Peyer's patch (tissue), 4 donors: Measurements from ENCODE around the gene RPL5. TPM values are rescaled to one million over a fixed set of nuclear protein-coding genes. Genes with fewer than 3 reads are reported as not detected.

Experiments
- DNase-seq, 3 donors: peaks; one replicate each; pipeline ENCODE4 v3.0.0-alpha.2; 2017 to 2019
- H3K27ac ChIP-seq, 4 donors: fragments of 200-600 bp; sonication (generic); one replicate each; pipeline ENCODE4 v1.5.1; 2016 to 2019
- H3K27me3 ChIP-seq, 2 donors: fragments of 200-600 bp; sonication (generic); one replicate each; pipeline ENCODE4 v1.5.1; 2019
- H3K36me3 ChIP-seq, 3 donors: fragments of 200-600 bp; sonication (generic); one replicate each; pipeline ENCODE4 v1.5.1; 2016 to 2019
- H3K4me1 ChIP-seq, 4 donors: fragments of 200-600 bp; sonication (generic); one replicate each; pipeline ENCODE4 v1.5.1; 2016 to 2019
- H3K4me3 ChIP-seq, 4 donors: fragments of 200-600 bp; sonication (generic); 1 replicate in 3 of 4; 2 replicates in 1 of 4; pipeline ENCODE4 v1.5.1; 2016 to 2019; ENCODE audit warnings: mild to moderate bottlenecking in 1 of 4
- H3K9me3 ChIP-seq, 4 donors: fragments of 200-600 bp; sonication (generic); one replicate each; pipeline ENCODE4 v1.5.1; 2016 to 2019; ENCODE audit warnings: mild to moderate bottlenecking in 1 of 4
- CTCF ChIP-seq, 6 experiments: fragments of 450-650 bp in 4 of 6; fragments of 200-600 bp in 2 of 6; sonication (generic) in 1 of 6; IDR thresholded peaks; one replicate each; pipeline ENCODE4 v1.5.1; 2017 to 2019; ENCODE audit warnings: antibody characterized with exemption in 6 of 6, mild to moderate bottlenecking in 3 of 6, moderate library complexity in 1 of 6
- POLR2A ChIP-seq, 2 donors: fragments of 450-650 bp; IDR thresholded peaks; one replicate each; pipeline ENCODE4 v1.5.1; 2017; ENCODE audit warnings: antibody characterized with exemption in 2 of 2, mild to moderate bottlenecking in 2 of 2, moderate library complexity in 2 of 2
- total RNA-seq, 4 donors: library from RNA; depleted of rRNA; stranded (reverse); fragments of >200 nt; gene quantifications; one replicate each; pipeline ENCODE4 v1.1.0, GENCODE V29; 2016

Gene RPL5
- total RNA-seq, 4 donors from 2014 or later: 530 to 1,560 (median 801) TPM

DNA sequence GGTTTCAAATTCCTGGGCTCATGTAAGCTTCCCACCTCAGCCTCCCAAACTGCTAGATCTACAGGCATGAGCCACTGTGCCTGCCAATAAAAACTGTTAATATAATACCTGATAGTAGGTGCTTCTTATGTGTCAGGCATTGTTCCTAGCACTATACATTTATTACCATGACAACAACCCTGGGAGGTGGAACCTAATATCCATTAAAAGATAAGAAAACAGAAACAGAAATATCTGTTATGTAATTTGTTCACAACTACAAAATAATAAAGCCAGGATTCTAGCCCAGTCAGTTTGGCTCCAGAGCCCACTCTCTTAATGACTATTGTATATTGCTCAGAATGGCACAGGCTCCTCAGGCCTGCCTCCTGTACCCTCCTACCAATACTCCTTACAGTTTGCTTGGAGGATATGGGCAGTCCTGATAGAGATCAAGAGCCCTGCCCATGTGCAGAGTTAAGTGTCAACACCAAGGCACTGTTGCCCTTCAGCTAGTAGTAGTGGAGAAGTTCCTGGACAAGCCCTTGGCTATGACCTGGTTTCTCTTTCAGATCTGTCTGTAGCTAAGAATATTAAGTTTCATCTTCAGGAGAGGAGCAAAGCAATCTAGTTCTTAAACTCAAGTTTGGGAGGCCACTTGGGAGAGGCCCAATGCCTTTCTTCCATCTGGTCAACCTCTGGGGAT lies 22.4 kb downstream of the RPL5 start:
- Histone ChIP-seq H3K4me3 (no peak overlapping the region), H3K36me3 (peaks cover 0 to 5% (median 0%) of the 10 kb centered on the region in 3 donors), H3K27me3 (no peaks in the 10 kb centered on the region), H3K4me1 (peaks cover 0 to 7% (median 0%) of the 10 kb centered on the region in 4 donors), H3K27ac (peak overlapping the region in 2 of 4 donors; percentile 60 to 79), H3K9me3 (no peaks in the 10 kb centered on the region)
- TF ChIP-seq CTCF (IDR thresholded peaks at IDR 0.05) (peak in 1 of 6 experiments; percentile 23), POLR2A (IDR thresholded peaks at IDR 0.05) (no peak)
- DNase-seq: peak in 2 of 3 donors; percentile 52 to 62

- H3K4me1 ChIP-seq: peaks cover 0 to 7% (median 0%) of the 10 kb centered on the region in 4 donors
- H3K9me3 ChIP-seq: no peaks in the 10 kb centered on the region
- TF ChIP-seq CTCF (IDR thresholded peaks at IDR 0.05) (no peak), POLR2A (IDR thresholded peaks at IDR 0.05) (no peak)
- H3K27me3 ChIP-seq: no peaks in the 10 kb centered on the region
- H3K27ac ChIP-seq: no peak overlapping the region
- H3K36me3 ChIP-seq: no peaks in the 10 kb centered on the region
- no peak for DNase-seq
- no peak overlapping the region for H3K4me3 ChIP-seq
These were observed 23.4 kb downstream of the RPL5 start for GRCh38 chr1:92855236-92855635.

DNA sequence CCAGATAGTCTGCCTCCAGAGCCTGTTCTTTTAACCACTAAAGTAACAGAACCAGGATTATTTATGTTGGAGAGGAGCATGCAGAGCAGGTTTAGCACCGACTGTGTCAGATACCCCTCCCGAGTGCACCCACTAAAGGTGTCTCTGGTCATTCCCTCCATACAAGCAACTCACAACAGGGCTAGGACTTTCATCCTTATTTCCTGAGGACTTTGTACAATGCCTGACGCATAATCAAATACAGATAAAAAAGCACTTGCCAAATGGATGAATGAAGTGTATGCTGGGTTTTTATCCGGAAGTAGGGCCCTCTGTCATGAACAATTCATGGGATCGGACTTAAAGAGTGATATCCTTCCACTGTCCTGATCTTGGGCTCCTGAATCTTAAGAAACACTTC lies 26.0 kb downstream of the RPL5 start:
- H3K9me3 ChIP-seq: no peaks in the 10 kb centered on the region
- no peaks in the 10 kb centered on the region for H3K27me3 ChIP-seq
- TF ChIP-seq CTCF (IDR thresholded peaks at IDR 0.05): no peak
- no peak overlapping the region for H3K4me3 ChIP-seq
- H3K36me3 ChIP-seq: no peaks in the 10 kb centered on the region
- peak overlapping the region in 2 of 4 donors; percentile 67 to 75 for H3K27ac ChIP-seq
- DNase-seq: no peak
- peaks cover 0 to 7% (median 0%) of the 10 kb centered on the region in 4 donors for H3K4me1 ChIP-seq

- Histone ChIP-seq H3K27me3 (no peaks in the 10 kb centered on the region), H3K27ac (peak overlapping the region in 1 of 4 donors; percentile 67), H3K4me1 (peaks cover 0 to 7% (median 0%) of the 10 kb centered on the region in 4 donors), H3K4me3 (peak overlapping the region in 3 of 4 donors; percentile 4 to 24 (median 13)), H3K36me3 (no peaks in the 10 kb centered on the region), H3K9me3 (no peaks in the 10 kb centered on the region)
- TF ChIP-seq CTCF (IDR thresholded peaks at IDR 0.05) (peak; percentile 90 to 100 (median 100)), POLR2A (IDR thresholded peaks at IDR 0.05) (no peak)
- DNase-seq: peak in 2 of 3 donors; percentile 70 to 78
These were observed 26.9 kb downstream of the RPL5 start for GRCh38 chr1:92858564-92859399.

DNA sequence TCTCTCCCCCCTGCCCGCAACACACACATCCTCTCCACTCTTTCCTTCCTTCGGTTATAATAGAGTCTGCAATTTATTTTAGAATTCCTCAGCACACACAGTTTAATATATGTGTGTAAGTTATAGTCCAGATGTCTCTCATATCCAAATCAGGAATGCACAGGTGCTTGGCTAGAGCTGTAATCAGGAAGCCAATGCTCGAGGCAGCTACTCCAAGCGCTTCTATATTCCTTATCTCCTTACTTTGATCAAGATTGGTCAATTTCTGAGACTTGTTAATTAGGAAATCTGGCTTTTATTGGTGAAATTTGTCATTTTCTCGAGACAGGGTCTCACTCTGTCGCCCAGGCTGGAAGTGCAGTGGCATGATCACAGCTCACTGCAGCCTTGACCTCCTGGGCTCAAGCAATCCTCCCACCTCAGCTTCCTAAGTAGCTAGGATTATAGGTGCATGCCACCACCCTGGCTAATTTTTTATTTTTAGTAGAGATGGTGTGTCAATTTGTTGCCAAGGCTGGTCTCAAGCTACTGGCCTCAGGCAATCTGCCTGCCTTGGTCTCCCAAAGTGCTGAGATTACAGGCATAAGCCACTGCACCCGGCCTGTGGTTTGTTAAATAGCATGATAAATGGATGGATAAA lies 27.7 kb downstream of the RPL5 start:
- Histone ChIP-seq H3K36me3 (no peaks in the 10 kb centered on the region), H3K27ac (no peak overlapping the region), H3K9me3 (no peaks in the 10 kb centered on the region), H3K4me3 (peak overlapping the region in 2 of 4 donors; percentile 4 to 24), H3K27me3 (no peaks in the 10 kb centered on the region), H3K4me1 (peaks cover 0 to 7% (median 0%) of the 10 kb centered on the region in 4 donors)
- no peak for DNase-seq
- TF ChIP-seq POLR2A (IDR thresholded peaks at IDR 0.05) (no peak), CTCF (IDR thresholded peaks at IDR 0.05) (no peak)
